Cardiac ventricle fibroblast (primary cell): Measurements from ENCODE around the gene LELP1. TPM values are rescaled to one million over a fixed set of nuclear protein-coding genes. Genes with fewer than 3 reads are reported as not detected.

Experiments
- total RNA-seq: library from RNA; depleted of rRNA; stranded (reverse); fragments of >200 nt; gene quantifications from 2 replicates; pipeline ENCODE4 v1.2.3, GENCODE V29; 2015

The LELP1 gene
- total RNA-seq = not detected in 2 replicates

DNA sequence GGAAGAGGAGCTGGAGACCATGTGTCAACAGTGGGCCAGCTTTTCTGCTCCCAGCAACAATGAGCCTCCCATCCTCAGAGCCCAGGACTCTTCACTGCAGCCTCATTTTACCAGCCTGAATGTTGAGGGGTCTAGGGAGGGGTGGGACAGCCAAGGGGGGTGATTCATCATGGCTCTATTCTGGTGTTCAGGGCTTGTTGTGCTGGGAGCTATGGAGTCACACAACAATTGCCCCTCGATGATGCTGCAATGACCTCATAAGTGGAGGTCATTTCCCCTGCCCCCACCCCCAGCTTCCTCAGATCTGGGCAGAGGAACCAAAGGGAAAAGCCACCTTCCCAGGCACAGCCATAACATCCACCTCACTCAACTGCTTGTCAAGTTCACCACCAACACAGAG, at the start of gene LELP1:
Gene LELP1, plus strand, starts transcription at position 301 of the 400 bp plus-strand sequence. CDS start 1,278 bp downstream, outside the sequence.

DNA sequence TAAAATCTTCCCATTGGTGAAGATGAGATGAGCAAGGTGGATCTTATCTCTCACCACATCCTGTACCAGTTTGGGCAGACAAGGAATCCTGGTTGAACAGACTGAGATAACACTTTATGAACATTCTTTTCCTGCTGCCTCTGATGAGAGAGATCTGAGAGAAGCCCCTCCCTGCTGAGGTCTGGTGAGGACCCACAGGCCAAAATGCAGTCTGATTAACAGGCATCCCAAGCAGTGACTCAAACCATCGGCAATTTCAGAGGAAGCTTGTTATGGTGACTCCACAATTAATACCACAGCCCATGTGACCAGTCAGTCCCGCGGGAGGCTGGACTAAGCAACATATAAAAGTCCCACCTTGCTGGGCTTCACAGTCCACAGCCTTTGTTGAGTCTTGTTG, 14.0 kb downstream of the LELP1 start, which contains the start of gene PRR9:
Gene PRR9, plus strand, starts transcription at position 373 of the 400 bp plus-strand sequence. CDS start 561 bp downstream, outside the sequence.

Other genes starting within 250 kb of the LELP1 start
- not detected in 2 replicates for gene SPRR4, start 232.8 kb upstream of the LELP1 start, total RNA-seq
- gene SPRR1A, start 219.3 kb upstream of the LELP1 start, total RNA-seq = not detected in 2 replicates
- not detected in 2 replicates for gene SPRR3, start 201.7 kb upstream of the LELP1 start, total RNA-seq
- not detected in 2 replicates for gene SPRR1B, start 172.2 kb upstream of the LELP1 start, total RNA-seq
- gene SPRR2D, start 162.3 kb upstream of the LELP1 start, total RNA-seq = not detected in 2 replicates
- gene SPRR2A, start 145.9 kb upstream of the LELP1 start, total RNA-seq = not detected in 2 replicates
- not detected in 2 replicates for gene SPRR2B, start 131.8 kb upstream of the LELP1 start, total RNA-seq
- not detected in 2 replicates for gene SPRR2E, start 108.9 kb upstream of the LELP1 start, total RNA-seq
- gene SPRR2F, start 89.9 kb upstream of the LELP1 start, total RNA-seq = not detected in 2 replicates
- gene SPRR2G, start 52.5 kb upstream of the LELP1 start, total RNA-seq = not detected in 2 replicates
- gene PRR9, start 14.2 kb downstream of the LELP1 start, total RNA-seq = not detected in 2 replicates
- not detected in 2 replicates for gene LORICRIN, start 56.3 kb downstream of the LELP1 start, total RNA-seq
- not detected in 2 replicates for gene PGLYRP3, start 109.5 kb downstream of the LELP1 start, total RNA-seq
- gene PGLYRP4, start 145.4 kb downstream of the LELP1 start, total RNA-seq = not detected in 2 replicates
- gene S100A9, start 154.4 kb downstream of the LELP1 start, total RNA-seq = not detected in 2 replicates
- gene S100A12, start 172.2 kb downstream of the LELP1 start, total RNA-seq = not detected in 2 replicates
- gene S100A8, start 187.6 kb downstream of the LELP1 start, total RNA-seq = not detected in 2 replicates
- not detected in 2 replicates for gene S100A7A, start 213.1 kb downstream of the LELP1 start, total RNA-seq